Thoracic aorta (tissue), 2 donors: ENCODE measurements around the gene CSPG4. TPM values are rescaled to one million over a fixed set of nuclear protein-coding genes. Genes with fewer than 3 reads are reported as not detected.
A peak's percentile ranks its signal among the peaks of the same experiment; 100 is the strongest.

Source experiments
- ATAC-seq: fragments of 150-250 bp; one replicate; pipeline ENCODE4 v1.8.0; 2017; ENCODE audit warnings: low read depth; ENCODE audit not compliant: insufficient number of reproducible peaks, low FRiP score
- DNase-seq: peaks from one replicate; pipeline ENCODE4 v3.0.0-alpha.2; 2020; ENCODE audit warnings: low spot score
- H3K27ac ChIP-seq, 2 donors: fragments of 200-600 bp; sonication (generic); 1 replicate in 1 of 2; 2 replicates in 1 of 2; pipeline ENCODE4 v1.5.1; 2016; ENCODE audit warnings: mild to moderate bottlenecking in 2 of 2, moderate library complexity in 2 of 2
- H3K27me3 ChIP-seq: fragments of 200-600 bp; sonication (generic); replicated peaks from 2 replicates; pipeline ENCODE4 v1.6.0; 2016; ENCODE audit warnings: mild to moderate bottlenecking; ENCODE audit not compliant: insufficient read depth
- H3K36me3 ChIP-seq: fragments of 200-600 bp; sonication (generic); one replicate; pipeline ENCODE4 v1.5.1; 2016
- H3K4me1 ChIP-seq, 2 donors: fragments of 200-600 bp; sonication (generic); 1 replicate in 1 of 2; 2 replicates in 1 of 2; pipeline versions ENCODE4 v1.5.1 to v1.6.0; 2016; ENCODE audit warnings: low read depth in 2 of 2, mild to moderate bottlenecking in 1 of 2; ENCODE audit not compliant: control insufficient read depth in 1 of 2
- H3K4me3 ChIP-seq: fragments of 200-600 bp; sonication (generic); 2 replicates; pipeline ENCODE4 v1.5.1; 2016; ENCODE audit warnings: mild to moderate bottlenecking
- H3K9me3 ChIP-seq: fragments of 200-600 bp; sonication (generic); 2 replicates; pipeline ENCODE4 v1.5.1; 2016
- total RNA-seq, 2 donors: library from RNA; depleted of rRNA; stranded (reverse); fragments of >200 nt; gene quantifications; one replicate each; pipeline versions ENCODE4 v1.1.0 to v1.2.3, GENCODE V29; 2016
- TF ChIP-seq, protein P1 (sequence below): fragments of 200-600 bp; sonication (generic); IDR thresholded peaks from one replicate; pipeline ENCODE4 v1.5.1; 2019; ENCODE audit warnings: antibody characterized with exemption

The CSPG4 gene
- total RNA-seq, 2 donors from 2014 or later = 252 to 263 TPM

DNA sequence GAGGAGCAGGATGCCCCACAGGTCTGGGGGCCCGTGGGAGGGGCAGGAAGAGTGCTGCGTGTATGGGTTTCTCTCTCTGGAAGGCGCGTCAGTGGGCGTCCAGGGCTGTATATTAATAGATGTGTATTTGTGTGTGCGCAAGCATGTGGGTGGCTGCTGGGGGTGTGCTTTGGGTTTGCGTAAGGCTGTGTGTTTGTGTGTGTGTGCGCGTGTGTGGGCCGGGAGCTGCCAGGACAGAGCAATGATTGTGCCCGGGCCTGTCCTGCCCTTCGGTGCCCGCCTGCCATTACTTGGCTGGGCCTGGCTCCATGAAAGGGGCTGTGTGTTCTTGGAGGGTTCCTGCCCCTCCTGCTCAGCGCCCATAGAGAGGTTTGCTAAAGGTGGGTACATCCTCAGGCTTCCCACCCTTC, 16.3 kb downstream of the CSPG4 start:
- peaks cover 14% of the 10 kb centered on the region for H3K36me3 ChIP-seq
- H3K9me3 ChIP-seq = no peaks in the 10 kb centered on the region
- peak overlapping the region; percentile 97 to 98 for H3K27ac ChIP-seq
- ATAC-seq (peak; percentile 8), DNase-seq (no peak)
- H3K4me3 ChIP-seq = no peak overlapping the region
- H3K4me1 ChIP-seq = peaks cover 66 to 92% of the 10 kb centered on the region in 2 donors
- TF ChIP-seq, protein P1, sequence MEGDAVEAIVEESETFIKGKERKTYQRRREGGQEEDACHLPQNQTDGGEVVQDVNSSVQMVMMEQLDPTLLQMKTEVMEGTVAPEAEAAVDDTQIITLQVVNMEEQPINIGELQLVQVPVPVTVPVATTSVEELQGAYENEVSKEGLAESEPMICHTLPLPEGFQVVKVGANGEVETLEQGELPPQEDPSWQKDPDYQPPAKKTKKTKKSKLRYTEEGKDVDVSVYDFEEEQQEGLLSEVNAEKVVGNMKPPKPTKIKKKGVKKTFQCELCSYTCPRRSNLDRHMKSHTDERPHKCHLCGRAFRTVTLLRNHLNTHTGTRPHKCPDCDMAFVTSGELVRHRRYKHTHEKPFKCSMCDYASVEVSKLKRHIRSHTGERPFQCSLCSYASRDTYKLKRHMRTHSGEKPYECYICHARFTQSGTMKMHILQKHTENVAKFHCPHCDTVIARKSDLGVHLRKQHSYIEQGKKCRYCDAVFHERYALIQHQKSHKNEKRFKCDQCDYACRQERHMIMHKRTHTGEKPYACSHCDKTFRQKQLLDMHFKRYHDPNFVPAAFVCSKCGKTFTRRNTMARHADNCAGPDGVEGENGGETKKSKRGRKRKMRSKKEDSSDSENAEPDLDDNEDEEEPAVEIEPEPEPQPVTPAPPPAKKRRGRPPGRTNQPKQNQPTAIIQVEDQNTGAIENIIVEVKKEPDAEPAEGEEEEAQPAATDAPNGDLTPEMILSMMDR = no peak
- no peaks in the 10 kb centered on the region for H3K27me3 ChIP-seq

DNA sequence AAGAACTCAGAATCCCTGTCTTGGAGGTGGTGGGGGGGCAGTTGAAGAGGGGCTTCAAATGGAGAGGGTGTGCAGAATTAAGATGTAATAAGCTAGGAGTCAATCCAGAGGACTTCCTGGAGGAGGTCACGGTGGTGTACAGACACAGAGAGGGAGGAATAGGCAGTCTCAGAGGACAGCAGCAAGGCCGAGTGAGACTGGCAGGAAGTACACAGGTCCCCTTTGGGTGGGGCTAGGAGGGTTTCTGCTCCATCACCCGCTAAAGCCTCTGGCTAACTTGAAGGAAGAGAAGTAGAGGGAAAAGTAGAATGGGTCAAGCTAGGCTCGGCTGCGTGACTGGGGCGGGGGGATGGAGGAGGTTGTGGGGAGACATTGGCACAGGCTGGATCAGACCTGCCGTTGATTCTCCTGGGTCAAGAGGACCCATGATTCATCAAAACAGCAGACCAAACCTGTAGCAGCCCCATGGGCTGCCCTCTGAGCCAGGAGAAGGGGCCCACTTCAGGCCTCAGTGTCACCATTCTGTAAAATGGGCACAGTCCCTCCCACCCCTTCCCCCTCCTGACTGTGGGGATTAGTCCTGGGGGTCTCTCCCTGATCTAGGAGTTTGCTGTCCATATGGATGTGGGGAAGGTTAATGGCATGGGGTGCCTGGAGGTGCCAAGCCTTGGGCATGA, 16.9 kb downstream of the CSPG4 start:
- H3K4me3 ChIP-seq = no peak overlapping the region
- ATAC-seq (no peak), DNase-seq (no peak)
- H3K27ac ChIP-seq = peak overlapping the region; percentile 97 to 98
- H3K4me1 ChIP-seq = peaks cover 61 to 86% of the 10 kb centered on the region in 2 donors
- H3K36me3 ChIP-seq = peaks cover 19% of the 10 kb centered on the region
- TF ChIP-seq, protein P1 = no peak
- H3K9me3 ChIP-seq = no peaks in the 10 kb centered on the region
- H3K27me3 ChIP-seq = no peaks in the 10 kb centered on the region

DNA sequence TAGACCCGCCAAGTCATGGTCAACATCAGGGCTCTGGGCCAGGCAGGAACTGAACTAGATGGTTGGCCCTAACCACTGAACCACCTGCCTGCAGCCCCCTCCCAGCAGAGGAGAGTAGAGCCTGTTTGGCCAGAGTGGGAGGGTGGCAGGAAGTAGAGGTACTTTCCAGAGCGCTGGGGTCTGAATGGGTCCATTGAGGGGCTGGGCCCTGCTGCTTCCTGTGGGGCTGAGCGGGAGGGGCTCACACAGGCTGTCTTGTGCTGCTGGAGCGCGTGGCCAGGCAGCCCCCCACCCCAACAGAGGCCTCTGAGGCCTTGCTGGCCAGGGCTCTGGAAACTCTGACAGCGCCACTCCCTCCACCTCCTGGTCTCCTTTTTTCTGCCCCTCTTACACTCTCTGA, 17.4 kb downstream of the CSPG4 start:
- Histone ChIP-seq H3K36me3 (peaks cover 25% of the 10 kb centered on the region), H3K27me3 (no peaks in the 10 kb centered on the region), H3K4me1 (peaks cover 55 to 81% of the 10 kb centered on the region in 2 donors), H3K4me3 (peak overlapping the region; percentile 48), H3K9me3 (no peaks in the 10 kb centered on the region), H3K27ac (peak overlapping the region; percentile 97 to 98)
- no peak for DNase-seq
- no peak for ATAC-seq
- TF ChIP-seq, protein P1 = no peak

DNA sequence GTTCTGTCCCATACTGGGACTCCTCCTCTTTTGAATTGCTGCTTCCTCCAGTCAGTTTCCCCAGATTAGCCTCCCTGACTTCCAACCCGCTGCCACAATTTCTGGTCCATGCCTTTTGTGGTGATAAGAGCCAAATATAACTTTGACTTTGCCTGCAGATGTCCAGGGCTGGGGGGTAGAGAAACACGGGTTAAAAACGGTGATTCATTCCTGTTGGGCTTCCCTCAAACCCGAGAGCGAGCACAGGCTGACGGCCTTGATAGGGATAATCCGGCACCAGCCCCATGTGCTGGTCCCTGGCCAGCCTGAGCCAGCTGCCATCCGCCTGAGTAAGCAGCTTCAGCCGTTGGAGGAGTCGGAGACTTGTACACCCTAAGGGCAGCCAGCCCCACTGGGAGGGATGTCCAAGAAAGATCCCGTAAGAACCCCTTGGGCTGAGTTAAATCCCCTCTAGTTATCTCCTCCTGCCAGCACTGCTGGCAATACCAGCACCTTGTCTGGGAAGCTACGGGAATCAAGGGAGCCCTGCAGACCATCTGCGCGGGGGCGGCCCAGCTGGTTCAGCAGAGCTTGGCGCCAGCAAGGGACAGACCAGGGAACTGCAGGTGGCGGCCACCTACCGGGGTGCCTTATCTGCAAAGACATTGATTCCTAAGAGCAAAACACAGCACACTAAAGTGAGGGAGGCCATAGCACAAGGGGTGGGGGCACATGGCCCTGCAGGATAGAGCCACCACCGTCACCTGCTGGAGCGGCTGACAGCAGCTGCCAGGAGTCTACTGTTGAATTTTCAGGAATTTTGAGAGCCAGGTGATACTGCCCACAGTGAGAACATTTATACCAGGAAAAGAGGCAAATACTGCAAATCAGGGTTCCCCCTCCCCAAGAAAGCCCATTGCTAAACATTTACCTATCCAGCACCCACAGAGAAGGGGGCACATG, 18.1 kb downstream of the CSPG4 start:
- Histone ChIP-seq H3K27ac (peak overlapping the region; percentile 97 to 98), H3K9me3 (no peaks in the 10 kb centered on the region), H3K4me1 (peaks cover 50 to 74% of the 10 kb centered on the region in 2 donors), H3K4me3 (peak overlapping the region; percentile 48), H3K27me3 (no peaks in the 10 kb centered on the region), H3K36me3 (peaks cover 30% of the 10 kb centered on the region)
- DNase-seq = peak; percentile 65
- TF ChIP-seq, protein P1 = peak; percentile 54
- peak; percentile 48 for ATAC-seq
